Hepatocyte (in vitro differentiated cells): ENCODE measurements around the gene ZNF764. TPM values are rescaled to one million over a fixed set of nuclear protein-coding genes. Genes with fewer than 3 reads are reported as not detected.

ENCODE experiments used
- DNase-seq: peaks from one replicate; pipeline ENCODE4 v3.0.0-alpha.2; 2016; ENCODE audit warnings: low spot score
- H2AFZ ChIP-seq: fragments of 200-600 bp; sonication (generic); 2 replicates; pipeline ENCODE4 v1.6.0; 2016; ENCODE audit warnings: antibody characterized with exemption, mild to moderate bottlenecking
- H3K27ac ChIP-seq: fragments of 200-600 bp; sonication (generic); 2 replicates; pipeline ENCODE4 v1.5.1; 2016; ENCODE audit warnings: mild to moderate bottlenecking
- H3K27me3 ChIP-seq: fragments of 200-600 bp; sonication (generic); 2 replicates; pipeline ENCODE4 v1.6.1; 2016
- H3K36me3 ChIP-seq: fragments of 200-600 bp; sonication (generic); replicated peaks from 2 replicates; pipeline ENCODE4 v1.5.1; 2016; ENCODE audit warnings: low read depth; ENCODE audit not compliant: insufficient read depth
- H3K4me1 ChIP-seq: fragments of 200-600 bp; sonication (generic); 2 replicates; pipeline ENCODE4 v1.5.1; 2016; ENCODE audit warnings: mild to moderate bottlenecking, moderate library complexity; ENCODE audit not compliant: insufficient read depth
- H3K4me2 ChIP-seq: fragments of 200-600 bp; sonication (generic); 2 replicates; pipeline ENCODE4 v1.6.0; 2016
- H3K4me3 ChIP-seq: fragments of 200-600 bp; sonication (generic); 2 replicates; pipeline ENCODE4 v1.5.1; 2016; ENCODE audit warnings: mild to moderate bottlenecking
- H3K79me2 ChIP-seq: fragments of 200-600 bp; sonication (generic); 2 replicates; pipeline ENCODE4 v1.6.0; 2017; ENCODE audit warnings: mild to moderate bottlenecking
- H3K9me2 ChIP-seq: fragments of 200-600 bp; sonication (generic); replicated peaks from 2 replicates; pipeline ENCODE4 v1.6.0; 2017; ENCODE audit warnings: mild to moderate bottlenecking; ENCODE audit not compliant: insufficient read depth
- H3K9me3 ChIP-seq: fragments of 200-600 bp; sonication (generic); 2 replicates; pipeline ENCODE4 v1.5.1; 2016; ENCODE audit warnings: low read depth, mild to moderate bottlenecking
- H4K20me1 ChIP-seq: fragments of 200-600 bp; sonication (generic); 2 replicates; pipeline ENCODE4 v1.6.0; 2016; ENCODE audit warnings: mild to moderate bottlenecking; ENCODE audit not compliant: insufficient read depth, poor library complexity, severe bottlenecking
- CTCF ChIP-seq: fragments of 200-600 bp; sonication (generic); IDR thresholded peaks from 2 replicates; pipeline ENCODE4 v1.5.1; 2016; ENCODE audit warnings: antibody characterized with exemption, mild to moderate bottlenecking; ENCODE audit not compliant: poor library complexity
- EZH2 ChIP-seq: fragments of 200-600 bp; sonication (generic); IDR thresholded peaks from 2 replicates; pipeline ENCODE4 v1.6.1; 2016; ENCODE audit warnings: antibody characterized with exemption, mild to moderate bottlenecking, borderline replicate concordance
- EZH2phosphoT487 ChIP-seq: fragments of 200-600 bp; sonication (generic); IDR thresholded peaks from one replicate; pipeline ENCODE4 v1.6.1; 2018; ENCODE audit warnings: antibody characterized with exemption, mild to moderate bottlenecking, low read depth, moderate library complexity; ENCODE audit not compliant: unreplicated experiment, severe bottlenecking
- WGBS: methylation state at CpG from one replicate; pipeline ENCODE4 v1.1.6; 2016; ENCODE audit warnings: low lambda C conversion rate; ENCODE audit errors: missing lambda C conversion rate; 5-methylcytosine and 5-hydroxymethylcytosine counted together
- polyA plus RNA-seq: library from polyadenylated mRNA; unstranded; fragments of >200 nt; fragmentation: Nextera tagmentation; extraction: Ambion mirVana; gene quantifications from 2 replicates; pipeline ENCODE4 v1.2.1, GENCODE V29; 2016
- total RNA-seq: library from RNA; depleted of rRNA; stranded (reverse); fragments of >200 nt; gene quantifications from 2 replicates; pipeline ENCODE4 v1.2.3, GENCODE V29; 2014

ZNF764 gene
- total and polyA plus RNA-seq, 2 experiments from 2014 or later = 9.8 to 12.1 TPM

- peak overlapping the region; percentile 93 for H3K27ac ChIP-seq
- peak overlapping the region; percentile 35 for H3K4me3 ChIP-seq
- H3K9me3 ChIP-seq = no peaks in the 10 kb centered on the region
- TF ChIP-seq EZH2phosphoT487 (no peak), CTCF (no peak), EZH2 (no peak)
- H4K20me1 ChIP-seq = no peaks in the 10 kb centered on the region
- H3K4me1 ChIP-seq = peaks cover 18% of the 10 kb centered on the region
- H3K36me3 ChIP-seq = no peaks in the 10 kb centered on the region
- no peak for DNase-seq
- H3K9me2 ChIP-seq = no peaks in the 10 kb centered on the region
- peaks cover 46% of the 10 kb centered on the region for H3K79me2 ChIP-seq
- WGBS = 6% methylated on average over 10 of the region's 17 CpGs
- peak overlapping the region; percentile 98 for H3K4me2 ChIP-seq
- peak overlapping the region; percentile 33 for H2AFZ ChIP-seq
- H3K27me3 ChIP-seq = no peaks in the 10 kb centered on the region
Observed at GRCh38 chr16:30557707-30557956, 542 bp downstream of the ZNF764 start.

GRCh38 chr16:30556125-30556473 is 2.1 kb downstream of the ZNF764 start:
- Histone ChIP-seq H2AFZ (no peak overlapping the region), H3K9me2 (no peaks in the 10 kb centered on the region), H3K4me2 (peak overlapping the region; percentile 98), H4K20me1 (no peaks in the 10 kb centered on the region), H3K9me3 (no peaks in the 10 kb centered on the region), H3K27me3 (no peaks in the 10 kb centered on the region), H3K4me3 (no peak overlapping the region), H3K4me1 (peaks cover 18% of the 10 kb centered on the region), H3K27ac (peak overlapping the region; percentile 93), H3K36me3 (no peaks in the 10 kb centered on the region), H3K79me2 (peaks cover 54% of the 10 kb centered on the region)
- TF ChIP-seq EZH2 = no peak
- TF ChIP-seq EZH2phosphoT487 = no peak
- no peak for TF ChIP-seq CTCF
- DNase-seq = no peak
- WGBS = 72% methylated on average over 10 of the region's 10 CpGs

GRCh38 chr16:30555315-30556124 is 2.7 kb downstream of the ZNF764 start:
- Histone ChIP-seq H3K36me3 (no peaks in the 10 kb centered on the region), H3K9me2 (no peaks in the 10 kb centered on the region), H3K79me2 (peaks cover 56% of the 10 kb centered on the region), H3K27ac (no peak overlapping the region), H4K20me1 (no peaks in the 10 kb centered on the region), H3K4me2 (peak overlapping the region; percentile 98), H2AFZ (no peak overlapping the region), H3K4me3 (no peak overlapping the region), H3K27me3 (no peaks in the 10 kb centered on the region), H3K4me1 (peaks cover 18% of the 10 kb centered on the region), H3K9me3 (no peaks in the 10 kb centered on the region)
- TF ChIP-seq CTCF (no peak), EZH2 (no peak), EZH2phosphoT487 (no peak)
- no peak for DNase-seq
- 98% methylated on average over 57 of the region's 69 CpGs for WGBS
